GM19023 (cell line): ENCODE measurements around the gene MRPL1.
"Not testable (repeated sequence)": the region's sequence is repeated elsewhere in the genome, so short reads cannot be mapped to it uniquely, and the experiment has no call there.

Experiments
- ATAC-seq: cut with Tn5 transposase; IDR thresholded peaks from one replicate; pipeline ENCODE4 v1.9.1; 2021; ENCODE audit warnings: mild to moderate bottlenecking, moderate library complexity; ENCODE audit not compliant: unreplicated experiment

MRPL1 gene

GRCh38 chr4:77911842-77912450 lies 49.3 kb downstream of the MRPL1 start:
- ATAC-seq: no peak

- ATAC-seq: no peak
These were observed 50.7 kb downstream of the MRPL1 start for GRCh38 chr4:77913348-77913747.

GRCh38 chr4:77917075-77917474 lies 54.4 kb downstream of the MRPL1 start:
- no peak for ATAC-seq

GRCh38 chr4:77917601-77918000 lies 55.0 kb downstream of the MRPL1 start:
- no peak for ATAC-seq

- ATAC-seq: no peak
These were observed 57.7 kb downstream of the MRPL1 start for GRCh38 chr4:77920371-77920770.

- ATAC-seq: no peak
These were observed 59.1 kb downstream of the MRPL1 start for GRCh38 chr4:77921701-77922100.

GRCh38 chr4:77922158-77923094 lies 59.8 kb downstream of the MRPL1 start:
- no peak for ATAC-seq

- no peak for ATAC-seq
These were observed 65.6 kb downstream of the MRPL1 start for GRCh38 chr4:77927991-77928925.

GRCh38 chr4:77930154-77930639 lies 67.6 kb downstream of the MRPL1 start:
- no peak for ATAC-seq

GRCh38 chr4:77930876-77931275 lies 68.2 kb downstream of the MRPL1 start:
- no peak for ATAC-seq

- no peak for ATAC-seq
These were observed 69.0 kb downstream of the MRPL1 start for GRCh38 chr4:77931452-77932135.

GRCh38 chr4:77938560-77938959 lies 75.9 kb downstream of the MRPL1 start:
- ATAC-seq: no peak

GRCh38 chr4:77945929-77946328 lies 83.3 kb downstream of the MRPL1 start:
- not testable (repeated sequence) for ATAC-seq

- ATAC-seq: no peak
These were observed 87.6 kb downstream of the MRPL1 start for GRCh38 chr4:77950203-77950602.

- no peak for ATAC-seq
These were observed 89.8 kb downstream of the MRPL1 start for GRCh38 chr4:77952457-77952856.

GRCh38 chr4:77954690-77955089 lies 92.1 kb downstream of the MRPL1 start:
- ATAC-seq: no peak

GRCh38 chr4:77956917-77957316 lies 94.3 kb downstream of the MRPL1 start:
- ATAC-seq: no peak

GRCh38 chr4:77958897-77959296 lies 96.3 kb downstream of the MRPL1 start:
- ATAC-seq: no peak

GRCh38 chr4:77959566-77960338 lies 97.1 kb downstream of the MRPL1 start:
- ATAC-seq: no peak

- no peak for ATAC-seq
These were observed 97.7 kb downstream of the MRPL1 start for GRCh38 chr4:77960367-77960766.
